Measurements from ENCODE around the gene CCDC178.

Gene CCDC178

GRCh38 chr18:33239298-33239697 lies 201.2 kb downstream of the CCDC178 start:
- TF ChIP-seq SPI1 (IDR thresholded peaks at IDR 0.05; ENCODE audit: borderline replicate concordance, low read depth), result no peak
- TF ChIP-seq POLR2AphosphoS5 (IDR thresholded peaks at IDR 0.05; ENCODE audit: low read depth), result no peak
- no peak for TF ChIP-seq CTCF (IDR thresholded peaks at IDR 0.05; ENCODE audit: insufficient read depth, low read length)
- TF ChIP-seq GABPA (IDR thresholded peaks at IDR 0.05; ENCODE audit: low read depth), result no peak
- no peak for TF ChIP-seq REST (IDR thresholded peaks at IDR 0.05; ENCODE audit: insufficient replicate concordance, low read depth)
- no peak overlapping the region for H3K27ac ChIP-seq (replicated peaks)
- no peak overlapping the region for H3K4me3 ChIP-seq (replicated peaks; ENCODE audit: insufficient read depth, low read length)
- no peaks in the 10 kb centered on the region for H3K27me3 ChIP-seq (ENCODE audit: insufficient read depth, poor library complexity, severe bottlenecking)
- DNase-seq (ENCODE audit: low read depth in 1 of 2, low spot score in 1 of 2), result no peak

- Histone ChIP-seq H3K27ac (replicated peaks) (no peak overlapping the region), H3K27me3 (ENCODE audit: insufficient read depth, poor library complexity, severe bottlenecking) (no peaks in the 10 kb centered on the region), H3K4me3 (replicated peaks; ENCODE audit: insufficient read depth, low read length) (no peak overlapping the region)
- DNase-seq (ENCODE audit: low read depth in 1 of 2, low spot score in 1 of 2), result no peak
- TF ChIP-seq POLR2AphosphoS5 (IDR thresholded peaks at IDR 0.05; ENCODE audit: low read depth) (no peak), REST (IDR thresholded peaks at IDR 0.05; ENCODE audit: insufficient replicate concordance, low read depth) (no peak), SPI1 (IDR thresholded peaks at IDR 0.05; ENCODE audit: borderline replicate concordance, low read depth) (no peak), CTCF (IDR thresholded peaks at IDR 0.05; ENCODE audit: insufficient read depth, low read length) (no peak), GABPA (IDR thresholded peaks at IDR 0.05; ENCODE audit: low read depth) (no peak)
These were observed 208.2 kb downstream of the CCDC178 start for GRCh38 chr18:33232318-33232626.

- Histone ChIP-seq H3K27me3 (ENCODE audit: insufficient read depth, poor library complexity, severe bottlenecking) (no peaks in the 10 kb centered on the region), H3K4me3 (replicated peaks; ENCODE audit: insufficient read depth, low read length) (no peak overlapping the region), H3K27ac (replicated peaks) (no peak overlapping the region)
- DNase-seq (ENCODE audit: low read depth in 1 of 2, low spot score in 1 of 2), result peak; percentile 36 to 79
- no peak for TF ChIP-seq POLR2AphosphoS5 (IDR thresholded peaks at IDR 0.05; ENCODE audit: low read depth)
- no peak for TF ChIP-seq REST (IDR thresholded peaks at IDR 0.05; ENCODE audit: insufficient replicate concordance, low read depth)
- peak; percentile 99 for TF ChIP-seq CTCF (IDR thresholded peaks at IDR 0.05; ENCODE audit: insufficient read depth, low read length)
These were observed 208.8 kb downstream of the CCDC178 start for GRCh38 chr18:33231474-33232317.

Data from HL-60 (cell line).